Measurements from ENCODE around the gene LRP1B. TPM values are rescaled to one million over a fixed set of nuclear protein-coding genes. Genes with fewer than 3 reads are reported as not detected.

LRP1B gene
- polyA plus RNA-seq, 1 donor from 2014 or later, result 12.7 TPM

GRCh38 chr2:142095647-142096046 is 35.2 kb downstream of the LRP1B start:
- Histone ChIP-seq H3K36me3 (ENCODE audit: insufficient read depth, low read length) (no peaks in the 10 kb centered on the region), H3K9ac (ENCODE audit: low read length) (no peak overlapping the region), H3K4me3 (ENCODE audit: low read length) (no peak overlapping the region), H3F3A (ENCODE audit: insufficient read depth, low read length, poor library complexity, severe bottlenecking) (peaks cover 6% of the 10 kb centered on the region), H3K79me2 (replicated peaks; ENCODE audit: insufficient read depth, low read length) (no peaks in the 10 kb centered on the region), H3K9me2 (ENCODE audit: insufficient read depth, low read length) (no peaks in the 10 kb centered on the region), H4K20me1 (ENCODE audit: insufficient read depth) (no peaks in the 10 kb centered on the region), H3K27me3 (ENCODE audit: insufficient read depth, low read depth, low read length) (no peaks in the 10 kb centered on the region), H3K27ac (ENCODE audit: low read length) (no peak overlapping the region), H3K9me3 (ENCODE audit: low read length) (no peaks in the 10 kb centered on the region), H3K4me2 (ENCODE audit: low read length) (no peak overlapping the region), H2AFZ (ENCODE audit: low read depth, low read length) (no peak overlapping the region)
- TF ChIP-seq EP300 (conservative IDR thresholded peaks at IDR 0.05; ENCODE audit: poor library complexity, severe bottlenecking) (no peak), MXI1 (conservative IDR thresholded peaks at IDR 0.05; ENCODE audit: poor library complexity, severe bottlenecking) (no peak), CTCF (IDR thresholded peaks at IDR 0.05; ENCODE audit: poor library complexity, severe bottlenecking) (no peak), TAF1 (IDR thresholded peaks at IDR 0.05; ENCODE audit: low read depth) (no peak), POLR2AphosphoS5 (IDR thresholded peaks at IDR 0.05) (no peak), RAD21 (conservative IDR thresholded peaks at IDR 0.05) (no peak), SMC3 (conservative IDR thresholded peaks at IDR 0.05; ENCODE audit: poor library complexity) (no peak), EZH2 (IDR thresholded peaks at IDR 0.05; ENCODE audit: borderline replicate concordance, insufficient read depth, low read length, poor library complexity, severe bottlenecking) (no peak)
- TF ChIP-seq, protein P1, sequence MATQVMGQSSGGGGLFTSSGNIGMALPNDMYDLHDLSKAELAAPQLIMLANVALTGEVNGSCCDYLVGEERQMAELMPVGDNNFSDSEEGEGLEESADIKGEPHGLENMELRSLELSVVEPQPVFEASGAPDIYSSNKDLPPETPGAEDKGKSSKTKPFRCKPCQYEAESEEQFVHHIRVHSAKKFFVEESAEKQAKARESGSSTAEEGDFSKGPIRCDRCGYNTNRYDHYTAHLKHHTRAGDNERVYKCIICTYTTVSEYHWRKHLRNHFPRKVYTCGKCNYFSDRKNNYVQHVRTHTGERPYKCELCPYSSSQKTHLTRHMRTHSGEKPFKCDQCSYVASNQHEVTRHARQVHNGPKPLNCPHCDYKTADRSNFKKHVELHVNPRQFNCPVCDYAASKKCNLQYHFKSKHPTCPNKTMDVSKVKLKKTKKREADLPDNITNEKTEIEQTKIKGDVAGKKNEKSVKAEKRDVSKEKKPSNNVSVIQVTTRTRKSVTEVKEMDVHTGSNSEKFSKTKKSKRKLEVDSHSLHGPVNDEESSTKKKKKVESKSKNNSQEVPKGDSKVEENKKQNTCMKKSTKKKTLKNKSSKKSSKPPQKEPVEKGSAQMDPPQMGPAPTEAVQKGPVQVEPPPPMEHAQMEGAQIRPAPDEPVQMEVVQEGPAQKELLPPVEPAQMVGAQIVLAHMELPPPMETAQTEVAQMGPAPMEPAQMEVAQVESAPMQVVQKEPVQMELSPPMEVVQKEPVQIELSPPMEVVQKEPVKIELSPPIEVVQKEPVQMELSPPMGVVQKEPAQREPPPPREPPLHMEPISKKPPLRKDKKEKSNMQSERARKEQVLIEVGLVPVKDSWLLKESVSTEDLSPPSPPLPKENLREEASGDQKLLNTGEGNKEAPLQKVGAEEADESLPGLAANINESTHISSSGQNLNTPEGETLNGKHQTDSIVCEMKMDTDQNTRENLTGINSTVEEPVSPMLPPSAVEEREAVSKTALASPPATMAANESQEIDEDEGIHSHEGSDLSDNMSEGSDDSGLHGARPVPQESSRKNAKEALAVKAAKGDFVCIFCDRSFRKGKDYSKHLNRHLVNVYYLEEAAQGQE (IDR thresholded peaks at IDR 0.05; ENCODE audit: borderline replicate concordance), result no peak

- Histone ChIP-seq H2AFZ (ENCODE audit: low read depth, low read length) (no peak overlapping the region), H3K9me2 (ENCODE audit: insufficient read depth, low read length) (no peaks in the 10 kb centered on the region), H3K9ac (ENCODE audit: low read length) (no peak overlapping the region), H3K36me3 (ENCODE audit: insufficient read depth, low read length) (no peaks in the 10 kb centered on the region), H3K27ac (ENCODE audit: low read length) (no peak overlapping the region), H3K27me3 (ENCODE audit: insufficient read depth, low read depth, low read length) (no peaks in the 10 kb centered on the region), H3F3A (ENCODE audit: insufficient read depth, low read length, poor library complexity, severe bottlenecking) (no peaks in the 10 kb centered on the region), H4K20me1 (ENCODE audit: insufficient read depth) (no peaks in the 10 kb centered on the region), H3K4me3 (ENCODE audit: low read length) (no peak overlapping the region), H3K9me3 (ENCODE audit: low read length) (no peaks in the 10 kb centered on the region), H3K79me2 (replicated peaks; ENCODE audit: insufficient read depth, low read length) (no peaks in the 10 kb centered on the region), H3K4me2 (ENCODE audit: low read length) (no peak overlapping the region)
- TF ChIP-seq TAF1 (IDR thresholded peaks at IDR 0.05; ENCODE audit: low read depth) (no peak), CTCF (IDR thresholded peaks at IDR 0.05; ENCODE audit: poor library complexity, severe bottlenecking) (no peak), SMC3 (conservative IDR thresholded peaks at IDR 0.05; ENCODE audit: poor library complexity) (no peak), RAD21 (conservative IDR thresholded peaks at IDR 0.05) (no peak), EP300 (conservative IDR thresholded peaks at IDR 0.05; ENCODE audit: poor library complexity, severe bottlenecking) (no peak), EZH2 (IDR thresholded peaks at IDR 0.05; ENCODE audit: borderline replicate concordance, insufficient read depth, low read length, poor library complexity, severe bottlenecking) (no peak), MXI1 (conservative IDR thresholded peaks at IDR 0.05; ENCODE audit: poor library complexity, severe bottlenecking) (no peak), POLR2AphosphoS5 (IDR thresholded peaks at IDR 0.05) (no peak)
- TF ChIP-seq, protein P1 (IDR thresholded peaks at IDR 0.05; ENCODE audit: borderline replicate concordance), result no peak
Observed at GRCh38 chr2:142094233-142094632, 36.6 kb downstream of the LRP1B start.

All from neural cell (in vitro differentiated cells).